Neural progenitor cell (in vitro differentiated cells): ENCODE measurements around the gene ISM1. TPM values are rescaled to one million over a fixed set of nuclear protein-coding genes. Genes with fewer than 3 reads are reported as not detected.

ENCODE experiments used
- DNase-seq: peaks from one replicate; pipeline ENCODE4 v3.0.0-alpha.2; 2016; ENCODE audit warnings: low spot score
- H2AFZ ChIP-seq: fragments of 200-600 bp; sonication (generic); replicated peaks from 2 replicates; pipeline ENCODE4 v1.6.1; 2016; ENCODE audit warnings: antibody characterized with exemption
- H3F3A ChIP-seq: fragments of 200-600 bp; sonication (generic); 2 replicates; pipeline ENCODE4 v1.6.1; 2016; ENCODE audit warnings: antibody characterized with exemption, low read depth
- H3K27ac ChIP-seq: fragments of 200-600 bp; sonication (generic); 2 replicates; pipeline ENCODE4 v1.5.1; 2016; ENCODE audit warnings: mild to moderate bottlenecking
- H3K27me3 ChIP-seq: fragments of 200-600 bp; sonication (generic); 2 replicates; pipeline ENCODE4 v1.6.1; 2016; ENCODE audit warnings: mild to moderate bottlenecking, moderate library complexity
- H3K36me3 ChIP-seq: fragments of 200-600 bp; sonication (generic); 2 replicates; pipeline ENCODE4 v1.5.1; 2016
- H3K4me1 ChIP-seq: fragments of 200-600 bp; sonication (generic); 2 replicates; pipeline ENCODE4 v1.6.1; 2016; ENCODE audit warnings: mixed run types
- H3K4me2 ChIP-seq: fragments of 200-600 bp; sonication (generic); 2 replicates; pipeline ENCODE4 v1.6.1; 2016
- H3K4me3 ChIP-seq: fragments of 200-600 bp; sonication (generic); 2 replicates; pipeline ENCODE4 v1.5.1; 2016
- H3K79me2 ChIP-seq: fragments of 200-600 bp; sonication (generic); 2 replicates; pipeline ENCODE4 v1.6.1; 2016; ENCODE audit warnings: low read depth
- H3K9ac ChIP-seq: fragments of 200-600 bp; sonication (generic); 2 replicates; pipeline ENCODE4 v1.6.1; 2016
- H3K9me3 ChIP-seq: fragments of 200-600 bp; sonication (generic); 2 replicates; pipeline ENCODE4 v1.5.1; 2016; ENCODE audit warnings: low read depth
- H4K20me1 ChIP-seq: fragments of 200-600 bp; sonication (generic); 2 replicates; pipeline ENCODE4 v1.6.1; 2016; ENCODE audit warnings: low read depth
- H3K27ac Mint-ChIP-seq: 3 replicates; pipeline ENCODE4 v1.8.0; 2021; ENCODE audit warnings: mixed read lengths
- H3K27me3 Mint-ChIP-seq: 2 replicates; pipeline ENCODE4 v1.8.0; 2022; ENCODE audit warnings: low read depth, mild to moderate bottlenecking, inconsistent platforms, moderate library complexity, mixed read lengths; ENCODE audit not compliant: insufficient read depth
- H3K36me3 Mint-ChIP-seq: 3 replicates; pipeline ENCODE4 v1.8.0; 2021; ENCODE audit warnings: mixed read lengths
- H3K4me1 Mint-ChIP-seq: 3 replicates; pipeline ENCODE4 v1.8.0; 2021; ENCODE audit warnings: mixed read lengths
- H3K4me3 Mint-ChIP-seq: 3 replicates; pipeline ENCODE4 v1.8.0; 2021; ENCODE audit warnings: mild to moderate bottlenecking, moderate library complexity, mixed read lengths
- H3K9me3 Mint-ChIP-seq: 3 replicates; pipeline ENCODE4 v1.8.0; 2020; ENCODE audit warnings: mixed read lengths
- EZH2 ChIP-seq: fragments of 200-600 bp; sonication (generic); IDR thresholded peaks from 2 replicates; pipeline ENCODE4 v1.6.1; 2017; ENCODE audit warnings: antibody characterized with exemption, mild to moderate bottlenecking, moderate library complexity
- EZH2phosphoT487 ChIP-seq: fragments of 200-600 bp; sonication (generic); IDR thresholded peaks from 2 replicates; pipeline ENCODE4 v1.6.1; 2017; ENCODE audit warnings: antibody characterized with exemption
- total RNA-seq: library from RNA; depleted of rRNA; stranded (reverse); fragments of >200 nt; gene quantifications from 2 replicates; pipeline ENCODE4 v1.2.3, GENCODE V29; 2015; ENCODE audit warnings: low replicate concordance
- TF ChIP-seq, protein P1 (sequence below): fragments of 200-600 bp; sonication (generic); IDR thresholded peaks from 2 replicates; pipeline ENCODE4 v1.5.1; 2017; ENCODE audit warnings: antibody characterized with exemption, mild to moderate bottlenecking

ISM1 gene
- total RNA-seq, 1 donor from 2014 or later = not detected

DNA sequence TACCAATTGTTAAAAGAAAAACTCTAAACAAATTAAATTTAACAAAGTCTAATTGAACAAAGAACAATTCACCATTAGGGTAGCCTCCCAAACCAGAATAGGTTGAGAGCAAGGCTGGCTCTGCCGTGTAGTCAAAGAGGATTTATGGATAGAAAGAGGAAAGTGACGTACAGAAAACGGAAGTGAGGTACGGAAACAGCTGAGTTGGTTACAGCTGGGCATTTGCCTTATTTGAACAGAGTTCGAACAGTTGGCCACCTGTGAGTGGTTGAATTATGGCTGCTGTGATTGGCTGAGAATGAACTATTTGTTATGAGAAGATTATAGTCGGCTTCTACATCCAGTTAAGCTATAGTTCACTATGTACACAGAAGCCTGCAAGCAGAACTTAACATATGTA, 18.5 kb upstream of the ISM1 start:
- Histone ChIP-seq H3K4me1 (peaks cover 14% of the 10 kb centered on the region), H3K4me2 (no peak overlapping the region), H3F3A (peaks cover 30% of the 10 kb centered on the region), H4K20me1 (peaks cover 37% of the 10 kb centered on the region), H3K79me2 (no peaks in the 10 kb centered on the region), H3K4me3 (no peak overlapping the region), H2AFZ (no peak overlapping the region), H3K9me3 (no peaks in the 10 kb centered on the region), H3K36me3 (no peaks in the 10 kb centered on the region), H3K9ac (no peak overlapping the region), H3K27me3 (peaks cover 94% of the 10 kb centered on the region), H3K27ac (no peak overlapping the region)
- no peak overlapping the region for H3K4me3 Mint-ChIP-seq
- DNase-seq = no peak
- H3K27me3 Mint-ChIP-seq = peaks cover 5% of the 10 kb centered on the region
- H3K27ac Mint-ChIP-seq = no peak overlapping the region
- H3K4me1 Mint-ChIP-seq = peaks cover 5% of the 10 kb centered on the region
- no peaks in the 10 kb centered on the region for H3K36me3 Mint-ChIP-seq
- TF ChIP-seq EZH2phosphoT487 (no peak), EZH2 (no peak)
- TF ChIP-seq, protein P1, sequence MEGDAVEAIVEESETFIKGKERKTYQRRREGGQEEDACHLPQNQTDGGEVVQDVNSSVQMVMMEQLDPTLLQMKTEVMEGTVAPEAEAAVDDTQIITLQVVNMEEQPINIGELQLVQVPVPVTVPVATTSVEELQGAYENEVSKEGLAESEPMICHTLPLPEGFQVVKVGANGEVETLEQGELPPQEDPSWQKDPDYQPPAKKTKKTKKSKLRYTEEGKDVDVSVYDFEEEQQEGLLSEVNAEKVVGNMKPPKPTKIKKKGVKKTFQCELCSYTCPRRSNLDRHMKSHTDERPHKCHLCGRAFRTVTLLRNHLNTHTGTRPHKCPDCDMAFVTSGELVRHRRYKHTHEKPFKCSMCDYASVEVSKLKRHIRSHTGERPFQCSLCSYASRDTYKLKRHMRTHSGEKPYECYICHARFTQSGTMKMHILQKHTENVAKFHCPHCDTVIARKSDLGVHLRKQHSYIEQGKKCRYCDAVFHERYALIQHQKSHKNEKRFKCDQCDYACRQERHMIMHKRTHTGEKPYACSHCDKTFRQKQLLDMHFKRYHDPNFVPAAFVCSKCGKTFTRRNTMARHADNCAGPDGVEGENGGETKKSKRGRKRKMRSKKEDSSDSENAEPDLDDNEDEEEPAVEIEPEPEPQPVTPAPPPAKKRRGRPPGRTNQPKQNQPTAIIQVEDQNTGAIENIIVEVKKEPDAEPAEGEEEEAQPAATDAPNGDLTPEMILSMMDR = no peak
- no peaks in the 10 kb centered on the region for H3K9me3 Mint-ChIP-seq

DNA sequence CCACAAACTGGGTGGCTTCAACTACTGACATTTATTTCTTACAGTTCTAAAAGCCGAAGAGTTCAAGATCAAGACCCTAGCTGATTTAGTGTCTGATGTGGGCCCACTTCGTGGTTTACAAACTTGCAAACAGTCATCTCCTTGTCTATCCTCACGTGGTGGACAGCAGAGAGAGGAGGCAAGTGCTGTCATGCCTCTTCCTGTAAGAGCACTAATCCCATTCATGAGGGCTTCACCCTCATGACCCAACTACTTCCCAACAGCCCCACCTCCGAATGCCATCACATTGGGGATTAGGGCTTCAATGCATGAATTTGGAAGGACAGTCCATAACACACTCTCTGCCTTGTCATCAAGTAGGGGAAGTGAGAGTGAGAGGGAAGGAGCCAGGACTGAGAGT, 15.6 kb upstream of the ISM1 start:
- peaks cover 5% of the 10 kb centered on the region for H3K4me1 Mint-ChIP-seq
- H3K79me2 ChIP-seq = no peaks in the 10 kb centered on the region
- TF ChIP-seq EZH2 (no peak), EZH2phosphoT487 (no peak)
- TF ChIP-seq, protein P1 = no peak

DNA sequence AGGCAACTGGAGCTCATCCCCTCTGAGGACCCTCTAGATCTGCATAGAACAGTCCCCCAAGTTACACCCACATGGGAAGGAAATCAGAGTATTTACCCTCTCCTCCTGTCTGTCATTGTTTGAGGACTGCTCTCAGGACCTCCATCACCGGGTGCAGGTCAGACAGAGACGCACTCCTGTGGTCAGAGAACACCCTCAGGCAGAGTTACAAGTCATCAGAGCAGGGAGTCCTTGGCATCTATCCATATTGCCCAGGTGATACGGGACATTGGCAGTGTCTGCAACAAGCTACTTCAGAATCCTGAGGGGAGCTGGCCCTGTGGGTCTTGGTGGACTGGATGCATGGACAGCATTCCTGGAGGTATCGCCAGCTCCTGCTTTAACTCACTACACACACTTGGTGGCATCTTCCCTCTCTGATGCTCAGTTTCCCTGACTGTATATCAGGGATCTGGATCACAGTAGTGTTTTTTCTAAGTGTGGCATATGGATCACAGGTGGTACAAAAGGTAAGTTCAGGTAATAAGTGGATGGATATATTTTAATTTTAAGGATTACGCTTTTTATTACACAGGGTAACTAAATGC, 15.1 kb upstream of the ISM1 start:
- H3K36me3 ChIP-seq = no peaks in the 10 kb centered on the region
- no peak overlapping the region for H3K4me2 ChIP-seq
- H3K4me1 Mint-ChIP-seq = peaks cover 4% of the 10 kb centered on the region
- no peak overlapping the region for H2AFZ ChIP-seq
- H3K4me3 Mint-ChIP-seq = no peak overlapping the region
- DNase-seq = no peak
- no peaks in the 10 kb centered on the region for H3K79me2 ChIP-seq
- peaks cover 5% of the 10 kb centered on the region for H3K4me1 ChIP-seq
- H3K27ac ChIP-seq = no peak overlapping the region
- H3F3A ChIP-seq = peaks cover 14% of the 10 kb centered on the region
- TF ChIP-seq EZH2phosphoT487 = no peak
- TF ChIP-seq, protein P1 = no peak
- TF ChIP-seq EZH2 = no peak
- peaks cover 75% of the 10 kb centered on the region for H3K27me3 ChIP-seq
- peaks cover 19% of the 10 kb centered on the region for H4K20me1 ChIP-seq
- H3K4me3 ChIP-seq = no peak overlapping the region
- H3K27ac Mint-ChIP-seq = no peak overlapping the region
- H3K9me3 Mint-ChIP-seq = no peaks in the 10 kb centered on the region
- no peak overlapping the region for H3K9ac ChIP-seq
- no peaks in the 10 kb centered on the region for H3K36me3 Mint-ChIP-seq
- H3K9me3 ChIP-seq = no peaks in the 10 kb centered on the region
- peaks cover 5% of the 10 kb centered on the region for H3K27me3 Mint-ChIP-seq

More for the DNA sequence above, 15.6 kb upstream of the ISM1 start:
- H3K36me3 ChIP-seq = no peaks in the 10 kb centered on the region
- no peaks in the 10 kb centered on the region for H3K9me3 Mint-ChIP-seq
- H3F3A ChIP-seq = peaks cover 17% of the 10 kb centered on the region
- peaks cover 76% of the 10 kb centered on the region for H3K27me3 ChIP-seq
- no peak overlapping the region for H3K4me3 ChIP-seq
- no peak overlapping the region for H3K27ac Mint-ChIP-seq
- no peaks in the 10 kb centered on the region for H3K36me3 Mint-ChIP-seq
- no peak for DNase-seq
- peaks cover 5% of the 10 kb centered on the region for H3K27me3 Mint-ChIP-seq
- H3K9me3 ChIP-seq = no peaks in the 10 kb centered on the region
- no peak overlapping the region for H2AFZ ChIP-seq
- H3K9ac ChIP-seq = no peak overlapping the region
- H4K20me1 ChIP-seq = peaks cover 20% of the 10 kb centered on the region
- no peak overlapping the region for H3K27ac ChIP-seq
- H3K4me1 ChIP-seq = peaks cover 6% of the 10 kb centered on the region
- H3K4me3 Mint-ChIP-seq = no peak overlapping the region
- H3K4me2 ChIP-seq = no peak overlapping the region
